BLaER1 (cell line): ENCODE results near the gene SNED1.

Experiments
- H3K27ac ChIP-seq: shearing (Covaris generic); formaldehyde crosslinking; 2 replicates; pipeline ENCODE4 v1.8.1; 2022
- H3K27me3 ChIP-seq: shearing (Covaris generic); formaldehyde crosslinking; 2 replicates; pipeline ENCODE4 v1.8.1; 2022
- H3K36me3 ChIP-seq: shearing (Covaris generic); formaldehyde crosslinking; 2 replicates; pipeline ENCODE4 v1.8.1; 2022
- H3K4me1 ChIP-seq: shearing (Covaris generic); formaldehyde crosslinking; 2 replicates; pipeline ENCODE4 v1.8.1; 2022
- H3K4me2 ChIP-seq: shearing (Covaris generic); formaldehyde crosslinking; 2 replicates; pipeline ENCODE4 v1.8.1; 2022
- H3K4me3 ChIP-seq: shearing (Covaris generic); formaldehyde crosslinking; 2 replicates; pipeline ENCODE4 v1.8.1; 2022
- H3K9ac ChIP-seq: shearing (Covaris generic); formaldehyde crosslinking; 2 replicates; pipeline ENCODE4 v1.8.1; 2022
- H3K9me3 ChIP-seq: shearing (Covaris generic); formaldehyde crosslinking; 2 replicates; pipeline ENCODE4 v1.8.1; 2022
- H4K20me1 ChIP-seq: shearing (Covaris generic); formaldehyde crosslinking; 2 replicates; pipeline ENCODE4 v1.8.1; 2022
- Cebpa-rat ChIP-seq: shearing (Covaris generic); IDR thresholded peaks from 2 replicates; pipeline ENCODE4 v1.8.1; 2022

Gene SNED1

GRCh38 chr2:240991378-240992263 lies 6.8 kb upstream of the SNED1 start:
- Histone ChIP-seq H3K4me3 (no peak overlapping the region), H3K27ac (peak overlapping the region; percentile 37; the same call in 1 of the 2 replicates), H4K20me1 (no peaks in the 10 kb centered on the region), H3K36me3 (no peaks in the 10 kb centered on the region), H3K9ac (no peak overlapping the region), H3K27me3 (peaks cover 13% of the 10 kb centered on the region; the same call in 1 of the 2 replicates), H3K9me3 (no peaks in the 10 kb centered on the region), H3K4me1 (peaks cover 100% of the 10 kb centered on the region), H3K4me2 (peak overlapping the region; percentile 99)
- no peak for TF ChIP-seq Cebpa-rat

- Histone ChIP-seq H3K9me3 (no peaks in the 10 kb centered on the region), H3K4me2 (peak overlapping the region; percentile 99)
- no peak for TF ChIP-seq Cebpa-rat
Measured at GRCh38 chr2:240992572-240993291, 5.7 kb upstream of the SNED1 start.

GRCh38 chr2:240993446-240994170 lies 4.8 kb upstream of the SNED1 start:
- H3K27me3 ChIP-seq, result peaks cover 33% of the 10 kb centered on the region
- H3K4me1 ChIP-seq, result peaks cover 99% of the 10 kb centered on the region
- no peaks in the 10 kb centered on the region for H4K20me1 ChIP-seq
- TF ChIP-seq Cebpa-rat, result no peak
- H3K9me3 ChIP-seq, result no peaks in the 10 kb centered on the region
- H3K9ac ChIP-seq, result no peak overlapping the region
- no peak overlapping the region for H3K4me3 ChIP-seq
- H3K4me2 ChIP-seq, result peak overlapping the region; percentile 99
- H3K36me3 ChIP-seq, result no peaks in the 10 kb centered on the region
- no peak overlapping the region for H3K27ac ChIP-seq

More at GRCh38 chr2:240992572-240993291, 5.7 kb upstream of the SNED1 start:
- no peak overlapping the region for H3K27ac ChIP-seq
- H3K27me3 ChIP-seq, result peaks cover 24% of the 10 kb centered on the region
- H3K36me3 ChIP-seq, result no peaks in the 10 kb centered on the region
- no peak overlapping the region for H3K4me3 ChIP-seq
- H3K9ac ChIP-seq, result no peak overlapping the region
- no peaks in the 10 kb centered on the region for H4K20me1 ChIP-seq
- peaks cover 100% of the 10 kb centered on the region for H3K4me1 ChIP-seq

GRCh38 chr2:240994171-240994896 lies 4.1 kb upstream of the SNED1 start:
- Histone ChIP-seq H3K4me3 (no peak overlapping the region), H3K36me3 (no peaks in the 10 kb centered on the region), H3K4me2 (peak overlapping the region; percentile 99), H3K4me1 (peaks cover 99% of the 10 kb centered on the region), H3K27ac (no peak overlapping the region), H4K20me1 (peaks cover 5% of the 10 kb centered on the region), H3K9ac (no peak overlapping the region), H3K27me3 (peaks cover 40% of the 10 kb centered on the region), H3K9me3 (no peaks in the 10 kb centered on the region)
- TF ChIP-seq Cebpa-rat, result no peak

GRCh38 chr2:240995041-240996021 lies 3.1 kb upstream of the SNED1 start:
- no peak for TF ChIP-seq Cebpa-rat
- H4K20me1 ChIP-seq, result peaks cover 15% of the 10 kb centered on the region
- peak overlapping the region; percentile 39; the same call in 1 of the 2 replicates for H3K27ac ChIP-seq

GRCh38 chr2:240996161-240996833 lies 2.1 kb upstream of the SNED1 start:
- no peak for TF ChIP-seq Cebpa-rat
- peak overlapping the region; percentile 62 for H3K27ac ChIP-seq
- H3K4me3 ChIP-seq, result no peak overlapping the region
- H3K9ac ChIP-seq, result peak overlapping the region; percentile 48; the same call in 1 of the 2 replicates
- H3K36me3 ChIP-seq, result no peaks in the 10 kb centered on the region
- H3K4me2 ChIP-seq, result peak overlapping the region; percentile 99
- peaks cover 57% of the 10 kb centered on the region for H3K27me3 ChIP-seq
- peaks cover 16% of the 10 kb centered on the region for H4K20me1 ChIP-seq
- no peaks in the 10 kb centered on the region for H3K9me3 ChIP-seq
- peaks cover 84% of the 10 kb centered on the region for H3K4me1 ChIP-seq

More at GRCh38 chr2:240995041-240996021, 3.1 kb upstream of the SNED1 start:
- Histone ChIP-seq H3K4me3 (no peak overlapping the region; the same call in 1 of the 2 replicates), H3K4me2 (peak overlapping the region; percentile 99), H3K4me1 (peaks cover 93% of the 10 kb centered on the region), H3K9me3 (no peaks in the 10 kb centered on the region), H3K9ac (peak overlapping the region; percentile 48; the same call in 1 of the 2 replicates), H3K27me3 (peaks cover 50% of the 10 kb centered on the region), H3K36me3 (no peaks in the 10 kb centered on the region)

GRCh38 chr2:240996834-240997140 lies 1.6 kb upstream of the SNED1 start:
- H3K4me3 ChIP-seq, result no peak overlapping the region
- H3K36me3 ChIP-seq, result no peaks in the 10 kb centered on the region
- no peak overlapping the region for H3K9ac ChIP-seq
- no peak overlapping the region for H3K27ac ChIP-seq
- no peak for TF ChIP-seq Cebpa-rat
- peaks cover 79% of the 10 kb centered on the region for H3K4me1 ChIP-seq
- H3K4me2 ChIP-seq, result peak overlapping the region; percentile 99
- H4K20me1 ChIP-seq, result peaks cover 16% of the 10 kb centered on the region
- H3K9me3 ChIP-seq, result no peaks in the 10 kb centered on the region
- peaks cover 57% of the 10 kb centered on the region for H3K27me3 ChIP-seq
